DOHH2 (cell line): Measurements from ENCODE around the gene ZNF264.

Source experiments
- H3F3A ChIP-seq: fragments of 200-600 bp; sonication (generic), shearing (Covaris generic); 2 replicates; pipeline ENCODE4 v1.6.0; 2016; ENCODE audit warnings: antibody characterized with exemption, mild to moderate bottlenecking; ENCODE audit not compliant: control insufficient read depth, insufficient read depth
- H3K27ac ChIP-seq: fragments of 200-600 bp; sonication (generic); 2 replicates; pipeline ENCODE4 v1.5.1; 2014; ENCODE audit warnings: low read depth, mild to moderate bottlenecking, low read length, moderate library complexity
- H3K27me3 ChIP-seq: fragments of 200-600 bp; sonication (generic); 2 replicates; pipeline ENCODE4 v1.6.1; 2014; ENCODE audit warnings: mild to moderate bottlenecking, low read length, mixed read lengths; ENCODE audit not compliant: control insufficient read depth
- H3K36me3 ChIP-seq: fragments of 200-600 bp; sonication (generic); 2 replicates; pipeline ENCODE4 v1.6.1; 2014; ENCODE audit warnings: mild to moderate bottlenecking, low read length, moderate library complexity, mixed read lengths; ENCODE audit not compliant: control insufficient read depth
- H3K4me1 ChIP-seq: fragments of 200-600 bp; sonication (generic); 2 replicates; pipeline ENCODE4 v1.6.1; 2014; ENCODE audit warnings: mild to moderate bottlenecking, low read length, mixed read lengths; ENCODE audit not compliant: control insufficient read depth
- H3K4me2 ChIP-seq: fragments of 200-600 bp; sonication (generic); 2 replicates; pipeline ENCODE4 v1.6.0; 2014; ENCODE audit warnings: mild to moderate bottlenecking, low read length, moderate library complexity
- H3K4me3 ChIP-seq: fragments of 200-600 bp; sonication (generic); 2 replicates; pipeline ENCODE4 v1.5.1; 2014; ENCODE audit warnings: mild to moderate bottlenecking, low read length, mixed read lengths
- H3K79me2 ChIP-seq: fragments of 200-600 bp; sonication (generic); 2 replicates; pipeline ENCODE4 v1.6.1; 2014; ENCODE audit warnings: mild to moderate bottlenecking, low read length, mixed read lengths; ENCODE audit not compliant: control insufficient read depth
- H3K9me2 ChIP-seq: fragments of 200-600 bp; sonication (generic); replicated peaks from 2 replicates; pipeline ENCODE4 v1.6.1; 2014; ENCODE audit warnings: mild to moderate bottlenecking, low read length, mixed read lengths; ENCODE audit not compliant: control insufficient read depth
- H3K9me3 ChIP-seq: fragments of 200-600 bp; sonication (generic); 2 replicates; pipeline ENCODE4 v1.6.1; 2014; ENCODE audit warnings: antibody characterized with exemption, low read length, mixed read lengths; ENCODE audit not compliant: control insufficient read depth, insufficient read depth
- H4K20me1 ChIP-seq: fragments of 200-600 bp; sonication (generic); 2 replicates; pipeline ENCODE4 v1.6.0; 2014; ENCODE audit warnings: low read depth, mild to moderate bottlenecking, antibody characterized with exemption, low read length, moderate library complexity; ENCODE audit not compliant: control insufficient read depth, insufficient read depth
- EZH2phosphoT487 ChIP-seq: fragments of 200-600 bp; sonication (generic); IDR thresholded peaks from 2 replicates; pipeline ENCODE4 v1.6.1; 2017; ENCODE audit warnings: borderline replicate concordance, mild to moderate bottlenecking, antibody characterized with exemption, low read length, moderate library complexity, mixed read lengths
- TF ChIP-seq, protein P1 (sequence below): fragments of 200-600 bp; sonication (generic); IDR thresholded peaks from one replicate; pipeline ENCODE4 v1.5.1; 2014; ENCODE audit warnings: antibody characterized with exemption, mild to moderate bottlenecking, low read depth, low read length; ENCODE audit not compliant: poor library complexity, severe bottlenecking

The ZNF264 gene

GRCh38 chr19:57161985-57162539, 29.2 kb upstream of the ZNF264 start:
- no peak overlapping the region for H3K4me2 ChIP-seq
- H3K27ac ChIP-seq = no peak overlapping the region
- H4K20me1 ChIP-seq = no peaks in the 10 kb centered on the region
- H3K4me3 ChIP-seq = no peak overlapping the region
- no peak for TF ChIP-seq EZH2phosphoT487
- TF ChIP-seq, protein P1, sequence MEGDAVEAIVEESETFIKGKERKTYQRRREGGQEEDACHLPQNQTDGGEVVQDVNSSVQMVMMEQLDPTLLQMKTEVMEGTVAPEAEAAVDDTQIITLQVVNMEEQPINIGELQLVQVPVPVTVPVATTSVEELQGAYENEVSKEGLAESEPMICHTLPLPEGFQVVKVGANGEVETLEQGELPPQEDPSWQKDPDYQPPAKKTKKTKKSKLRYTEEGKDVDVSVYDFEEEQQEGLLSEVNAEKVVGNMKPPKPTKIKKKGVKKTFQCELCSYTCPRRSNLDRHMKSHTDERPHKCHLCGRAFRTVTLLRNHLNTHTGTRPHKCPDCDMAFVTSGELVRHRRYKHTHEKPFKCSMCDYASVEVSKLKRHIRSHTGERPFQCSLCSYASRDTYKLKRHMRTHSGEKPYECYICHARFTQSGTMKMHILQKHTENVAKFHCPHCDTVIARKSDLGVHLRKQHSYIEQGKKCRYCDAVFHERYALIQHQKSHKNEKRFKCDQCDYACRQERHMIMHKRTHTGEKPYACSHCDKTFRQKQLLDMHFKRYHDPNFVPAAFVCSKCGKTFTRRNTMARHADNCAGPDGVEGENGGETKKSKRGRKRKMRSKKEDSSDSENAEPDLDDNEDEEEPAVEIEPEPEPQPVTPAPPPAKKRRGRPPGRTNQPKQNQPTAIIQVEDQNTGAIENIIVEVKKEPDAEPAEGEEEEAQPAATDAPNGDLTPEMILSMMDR = no peak
- no peaks in the 10 kb centered on the region for H3K9me2 ChIP-seq
- no peaks in the 10 kb centered on the region for H3K36me3 ChIP-seq
- H3F3A ChIP-seq = no peaks in the 10 kb centered on the region
- no peaks in the 10 kb centered on the region for H3K27me3 ChIP-seq
- H3K4me1 ChIP-seq = no peaks in the 10 kb centered on the region
- no peaks in the 10 kb centered on the region for H3K79me2 ChIP-seq
- H3K9me3 ChIP-seq = peaks cover 11% of the 10 kb centered on the region; the same call in 1 of the 2 replicates

DNA sequence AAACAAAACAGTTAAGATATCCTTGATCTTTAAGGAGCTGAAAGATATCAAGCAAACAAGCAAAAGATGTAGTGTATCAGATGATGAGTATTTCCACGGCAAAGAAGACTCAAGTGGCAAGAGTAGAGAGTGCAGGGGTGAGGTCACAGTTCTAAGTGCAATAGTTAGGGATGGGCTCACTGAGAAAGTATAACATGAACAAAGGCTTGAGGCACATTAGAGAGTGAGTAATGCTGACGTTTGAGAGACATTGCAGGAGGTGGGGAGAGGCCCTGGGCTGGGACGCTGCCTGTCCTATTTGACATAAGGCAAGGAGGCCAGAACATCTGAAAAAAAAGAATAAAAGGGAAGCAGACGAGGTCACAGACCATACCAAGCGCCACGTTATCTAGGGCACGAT, 25.5 kb upstream of the ZNF264 start:
- Histone ChIP-seq H3K27ac (no peak overlapping the region), H3F3A (no peaks in the 10 kb centered on the region), H3K9me2 (no peaks in the 10 kb centered on the region), H3K4me3 (no peak overlapping the region), H3K79me2 (no peaks in the 10 kb centered on the region), H3K4me1 (no peaks in the 10 kb centered on the region), H3K27me3 (no peaks in the 10 kb centered on the region), H3K36me3 (no peaks in the 10 kb centered on the region), H4K20me1 (no peaks in the 10 kb centered on the region), H3K4me2 (no peak overlapping the region), H3K9me3 (peaks cover 3% of the 10 kb centered on the region; the same call in 1 of the 2 replicates)
- TF ChIP-seq EZH2phosphoT487 = no peak
- TF ChIP-seq, protein P1 = no peak

DNA sequence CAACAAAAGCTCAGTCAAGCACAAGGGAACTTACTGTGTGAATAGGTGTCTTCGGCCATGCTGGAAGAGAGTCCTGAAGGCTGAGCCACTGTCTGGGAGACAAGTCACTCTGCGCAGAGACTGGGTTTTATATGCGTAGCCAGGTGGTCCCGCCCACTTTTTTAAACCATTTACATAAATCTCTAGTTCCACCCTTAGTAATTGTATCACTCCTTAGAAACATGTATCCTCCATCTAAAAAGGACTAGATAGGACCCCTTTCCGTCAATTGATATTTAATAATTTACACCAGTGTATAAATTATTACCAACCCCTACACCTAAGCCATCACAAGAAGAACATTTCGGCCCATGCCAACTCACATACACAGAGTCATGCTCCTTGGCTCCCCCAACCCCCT, 23.9 kb upstream of the ZNF264 start, which contains the start of gene DUXA:
DUXA (minus strand) TSS at position 101 of the 400 bp plus-strand sequence; CDS start at position 59, 42 bp downstream.
- Histone ChIP-seq H3K9me3 (peaks cover 7% of the 10 kb centered on the region; the same call in 1 of the 2 replicates), H3F3A (no peaks in the 10 kb centered on the region), H3K4me1 (no peaks in the 10 kb centered on the region), H3K27me3 (no peaks in the 10 kb centered on the region), H3K9me2 (no peaks in the 10 kb centered on the region), H3K79me2 (no peaks in the 10 kb centered on the region), H4K20me1 (no peaks in the 10 kb centered on the region), H3K4me3 (no peak within 1 kb of the TSS), H3K27ac (no peak within 1 kb of the TSS), H3K4me2 (no peak within 1 kb of the TSS), H3K36me3 (no peaks in the 10 kb centered on the region)
- TF ChIP-seq EZH2phosphoT487 = no peak
- TF ChIP-seq, protein P1 = no peak
